ENCODE data around the gene MRPL12.

Gene MRPL12

GRCh38 chr17:81682565-81683207, 20.5 kb upstream of the MRPL12 start:
- DNase-seq (ENCODE audit: low spot score), result no peak

DNA sequence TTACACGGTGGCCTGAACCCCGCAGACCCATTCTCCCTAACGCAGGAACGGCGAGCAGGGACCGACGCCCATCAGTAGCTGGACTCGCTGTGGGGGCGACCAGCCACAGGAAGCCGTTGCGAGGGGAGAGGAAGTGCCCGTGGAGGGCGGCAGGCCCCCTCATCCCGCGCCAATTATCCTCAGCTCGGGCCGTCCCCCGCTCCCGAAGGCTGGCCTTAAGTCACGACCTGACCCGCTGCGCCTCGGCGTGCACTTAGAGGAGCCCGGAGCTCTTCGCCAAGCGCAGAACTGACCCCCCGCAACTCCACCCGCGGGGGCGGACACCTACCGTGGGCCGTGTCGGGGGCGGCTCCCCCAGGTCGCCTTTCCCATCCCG, 20.0 kb upstream of the MRPL12 start:
- DNase-seq (ENCODE audit: low spot score), result no peak

GRCh38 chr17:81683584-81684441, 19.4 kb upstream of the MRPL12 start, which contains the start of the genes ARL16 and HGS:
Gene ARL16, minus strand, starts transcription at chr17:81683797. Its CDS starts 44 bp downstream, at chr17:81683753.
Gene HGS, plus strand, starts transcription at chr17:81684011. Its CDS starts 56 bp downstream, at chr17:81684067.
- DNase-seq (ENCODE audit: low spot score), result peak; percentile 99

- no peak for DNase-seq (ENCODE audit: low spot score)
Observed at GRCh38 chr17:81684442-81684911, 18.7 kb upstream of the MRPL12 start.

DNA sequence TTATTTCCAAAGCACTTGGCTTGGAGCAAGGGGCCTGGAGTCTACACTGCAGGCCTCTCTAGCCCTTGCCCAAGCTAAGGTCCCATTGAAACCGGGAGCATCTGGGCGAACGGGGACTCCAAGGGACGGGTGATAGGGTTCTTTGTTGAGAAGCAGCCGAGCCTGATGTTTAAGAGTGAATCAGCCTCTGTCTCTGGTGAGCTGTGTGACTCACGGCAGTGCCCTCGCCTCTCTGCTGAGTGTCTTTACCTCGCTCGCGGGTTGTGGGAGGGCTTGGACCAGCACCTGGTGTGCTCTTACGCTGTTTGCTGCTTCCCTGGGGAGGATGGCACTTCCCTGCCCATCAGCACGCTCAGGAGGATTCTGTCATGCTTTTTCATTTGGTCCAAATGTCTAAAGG, 18.1 kb upstream of the MRPL12 start:
- peak; percentile 54 for DNase-seq (ENCODE audit: low spot score)

DNA sequence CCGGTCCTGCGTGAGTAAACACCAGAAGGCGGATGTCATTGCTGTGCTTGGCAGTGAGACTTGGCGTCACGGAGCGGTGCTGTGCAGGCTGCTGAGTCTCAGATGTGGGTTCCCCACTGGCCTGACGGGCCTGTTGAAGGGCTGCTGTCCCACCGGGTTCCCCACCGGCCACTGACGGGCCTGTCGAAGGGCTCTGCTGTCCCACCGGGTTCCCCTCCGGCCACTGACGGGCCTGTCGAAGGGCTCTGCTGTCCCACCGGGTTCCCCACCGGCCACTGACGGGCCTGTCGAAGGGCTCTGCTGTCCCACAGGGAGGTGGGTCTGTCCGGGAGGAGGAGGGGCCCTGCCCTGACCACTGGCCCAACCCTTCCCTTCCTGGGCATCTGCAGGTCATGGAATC, 16.6 kb upstream of the MRPL12 start:
- DNase-seq (ENCODE audit: low spot score), result no peak

- no peak for DNase-seq (ENCODE audit: low spot score)
Observed at GRCh38 chr17:81687770-81688541, 15.2 kb upstream of the MRPL12 start.

GRCh38 chr17:81688616-81689015, 14.6 kb upstream of the MRPL12 start:
- DNase-seq (ENCODE audit: low spot score), result no peak

GRCh38 chr17:81690066-81690465, 13.1 kb upstream of the MRPL12 start:
- no peak for DNase-seq (ENCODE audit: low spot score)

DNA sequence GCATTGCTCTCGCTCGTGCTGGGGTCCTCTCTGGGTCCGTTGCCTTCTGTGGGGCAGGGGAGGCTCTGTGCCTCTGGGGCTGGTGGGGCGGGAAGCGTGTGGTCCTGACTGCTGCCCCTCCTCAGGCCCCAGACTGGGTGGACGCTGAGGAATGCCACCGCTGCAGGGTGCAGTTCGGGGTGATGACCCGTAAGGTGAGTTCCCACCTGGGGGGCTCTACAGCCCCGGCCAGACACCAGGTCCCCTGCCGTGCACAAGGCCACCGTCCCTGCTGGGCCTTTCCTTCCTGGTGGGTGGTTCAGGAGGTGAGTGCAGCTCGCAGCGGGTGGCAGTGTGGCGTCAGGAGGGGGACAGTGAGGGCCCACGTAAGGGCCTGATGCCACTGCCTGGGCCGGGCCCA, 12.6 kb upstream of the MRPL12 start:
- no peak for DNase-seq (ENCODE audit: low spot score)

DNA sequence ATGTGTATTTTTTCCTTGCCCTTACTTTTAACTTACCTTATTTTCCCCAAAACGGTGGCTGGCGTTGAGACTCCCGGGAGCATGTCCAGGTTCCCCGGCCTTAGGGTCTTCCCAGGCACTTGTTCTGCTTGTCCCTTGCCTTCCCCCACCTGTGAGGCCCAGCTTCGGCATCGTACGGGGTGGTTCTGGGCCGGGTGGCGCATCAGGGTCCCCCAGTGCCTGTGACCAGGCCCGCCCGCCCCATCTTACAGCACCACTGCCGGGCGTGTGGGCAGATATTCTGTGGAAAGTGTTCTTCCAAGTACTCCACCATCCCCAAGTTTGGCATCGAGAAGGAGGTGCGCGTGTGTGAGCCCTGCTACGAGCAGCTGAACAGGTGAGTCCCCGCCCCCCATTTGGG, 12.0 kb upstream of the MRPL12 start:
- DNase-seq (ENCODE audit: low spot score), result no peak

DNA sequence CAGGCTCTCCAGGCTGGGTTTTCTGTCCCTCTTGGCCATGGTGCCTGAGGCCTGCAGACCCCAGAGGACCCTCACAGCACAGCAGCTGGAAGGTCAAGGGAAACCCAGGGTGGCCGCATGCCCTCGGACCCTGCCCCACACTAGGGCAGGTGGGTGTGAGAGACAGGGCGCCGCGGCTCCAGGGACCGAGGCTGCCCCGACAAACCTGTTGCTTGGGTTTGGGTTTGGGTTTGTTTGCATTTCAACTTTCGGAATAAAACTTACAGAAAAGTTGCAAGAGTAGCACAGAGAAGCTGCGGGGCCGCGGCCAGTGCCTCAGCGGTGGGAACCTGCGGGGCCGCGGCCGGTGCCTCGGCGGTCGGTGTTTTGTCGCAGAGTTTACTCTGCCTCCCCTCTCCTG, 11.6 kb upstream of the MRPL12 start:
- no peak for DNase-seq (ENCODE audit: low spot score)

DNA sequence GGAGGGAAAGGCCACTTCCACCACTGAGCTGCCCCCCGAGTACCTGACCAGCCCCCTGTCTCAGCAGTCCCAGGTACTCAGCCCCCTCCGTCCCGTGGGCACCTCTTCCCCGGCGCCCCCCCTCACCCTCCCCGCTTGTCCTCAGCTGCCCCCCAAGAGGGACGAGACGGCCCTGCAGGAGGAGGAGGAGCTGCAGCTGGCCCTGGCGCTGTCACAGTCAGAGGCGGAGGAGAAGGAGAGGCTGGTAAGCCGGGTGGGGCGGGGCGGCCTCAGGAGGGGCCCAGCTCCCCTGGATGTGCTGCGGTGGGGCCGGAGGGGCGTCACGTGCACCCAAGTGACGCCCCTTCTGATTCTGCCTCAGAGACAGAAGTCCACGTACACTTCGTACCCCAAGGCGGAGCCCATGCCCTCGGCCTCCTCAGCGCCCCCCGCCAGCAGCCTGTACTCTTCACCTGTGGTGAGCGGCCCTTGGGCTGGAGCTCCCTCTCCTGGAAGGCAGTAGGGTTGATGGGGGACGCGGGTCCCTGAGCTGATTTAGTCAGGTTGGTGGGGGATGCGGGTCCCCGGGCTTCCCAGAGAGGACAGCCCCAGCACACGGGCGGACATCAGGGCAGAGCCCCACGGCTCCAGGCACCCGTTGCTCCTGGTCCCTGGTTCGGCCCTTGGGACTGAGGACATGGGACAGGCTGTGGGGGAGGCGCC, 9.5 kb upstream of the MRPL12 start:
- DNase-seq (ENCODE audit: low spot score), result no peak

DNA sequence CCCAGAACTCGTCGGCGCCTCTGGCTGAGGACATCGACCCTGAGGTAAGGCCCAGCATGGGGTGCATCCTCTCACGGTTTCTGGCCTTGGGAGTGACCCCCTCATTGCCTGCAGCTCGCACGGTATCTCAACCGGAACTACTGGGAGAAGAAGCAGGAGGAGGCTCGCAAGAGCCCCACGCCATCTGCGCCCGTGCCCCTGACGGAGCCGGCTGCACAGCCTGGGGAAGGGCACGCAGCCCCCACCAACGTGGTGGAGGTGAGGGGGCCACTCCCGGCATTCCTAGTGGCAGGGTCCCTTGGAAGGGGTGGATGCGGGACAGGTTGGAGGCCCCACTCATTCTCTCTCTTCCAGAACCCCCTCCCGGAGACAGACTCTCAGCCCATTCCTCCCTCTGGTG, 8.4 kb upstream of the MRPL12 start:
- no peak for DNase-seq (ENCODE audit: low spot score)

DNA sequence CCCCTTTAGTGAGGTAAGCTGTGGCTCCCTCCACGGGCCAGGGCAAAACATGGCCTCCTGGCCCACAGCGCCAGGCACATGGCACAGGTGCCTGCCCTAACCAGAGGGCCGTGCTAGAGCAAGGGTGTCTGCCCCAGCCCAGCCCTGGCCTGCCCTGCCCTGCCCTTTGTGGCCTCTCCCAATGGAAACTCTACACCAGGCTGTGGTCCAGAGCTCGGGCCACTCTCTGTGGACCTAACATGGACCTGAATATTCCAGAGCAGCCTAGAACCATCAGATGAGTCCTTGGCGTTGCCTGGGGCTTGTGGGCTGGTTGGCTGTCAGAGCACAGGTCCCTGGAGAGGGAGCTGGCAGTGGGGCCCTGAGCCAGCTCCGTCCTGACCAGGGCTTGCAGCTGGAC, 8.0 kb upstream of the MRPL12 start:
- no peak for DNase-seq (ENCODE audit: low spot score)

- no peak for DNase-seq (ENCODE audit: low spot score)
Observed at GRCh38 chr17:81695801-81696200, 7.4 kb upstream of the MRPL12 start.

GRCh38 chr17:81696218-81696941, 6.8 kb upstream of the MRPL12 start:
- no peak for DNase-seq (ENCODE audit: low spot score)

- DNase-seq (ENCODE audit: low spot score), result no peak
Observed at GRCh38 chr17:81697261-81698044, 5.7 kb upstream of the MRPL12 start.

DNA sequence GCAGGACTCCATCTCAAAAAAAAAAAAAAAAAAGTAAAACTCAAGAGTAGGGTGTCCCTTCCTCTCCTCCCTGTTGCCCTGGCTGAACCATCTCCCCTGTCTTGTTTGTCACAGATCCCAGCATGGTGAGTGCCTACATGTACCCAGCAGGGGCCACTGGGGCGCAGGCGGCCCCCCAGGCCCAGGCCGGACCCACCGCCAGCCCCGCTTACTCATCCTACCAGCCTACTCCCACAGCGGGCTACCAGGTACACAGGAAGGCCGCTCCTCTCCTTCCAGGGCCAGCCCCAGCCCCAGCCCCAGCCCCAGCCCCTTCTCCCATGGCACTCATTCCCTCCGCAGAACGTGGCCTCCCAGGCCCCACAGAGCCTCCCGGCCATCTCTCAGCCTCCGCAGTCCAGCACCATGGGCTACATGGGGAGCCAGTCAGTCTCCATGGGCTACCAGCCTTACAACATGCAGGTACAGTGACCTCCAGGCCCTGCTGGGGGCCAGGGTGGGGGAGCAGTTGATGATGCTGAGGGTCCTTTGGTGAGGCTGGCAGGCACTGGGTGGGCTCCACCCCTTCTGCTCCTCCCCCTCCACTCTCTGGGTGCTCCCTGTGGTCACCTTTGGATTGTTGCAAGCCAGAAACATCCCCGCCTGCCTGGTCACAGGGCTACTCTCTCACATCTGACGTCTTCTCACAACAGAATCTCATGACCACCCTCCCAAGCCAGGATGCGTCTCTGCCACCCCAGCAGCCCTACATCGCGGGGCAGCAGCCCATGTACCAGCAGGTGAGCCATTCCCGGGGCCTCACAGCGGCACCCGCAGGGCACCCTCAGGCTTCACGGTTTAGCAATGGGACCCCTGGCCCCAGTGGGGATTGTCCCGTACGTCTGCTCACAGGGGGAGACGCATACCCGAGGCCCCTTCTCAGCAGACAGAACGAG, 2.5 kb upstream of the MRPL12 start:
- no peak for DNase-seq (ENCODE audit: low spot score)

Measured in COLO829 (cell line).